Type B pancreatic cell (in vitro differentiated cells): Measurements from ENCODE around the gene AP2A1. TPM values are rescaled to one million over a fixed set of nuclear protein-coding genes. Genes with fewer than 3 reads are reported as not detected.
A peak's percentile ranks its signal among the peaks of the same experiment; 100 is the strongest.
"Not testable (repeated sequence)": the region's sequence is repeated elsewhere in the genome, so short reads cannot be mapped to it uniquely, and the experiment has no call there.

ENCODE experiments used
- DNase-seq: peaks from one replicate; pipeline ENCODE4 v3.0.0; 2021; ENCODE audit warnings: mixed read lengths; ENCODE audit not compliant: unreplicated experiment; ENCODE audit errors: extremely low spot score
- H3K27ac Mint-ChIP-seq: 2 replicates; pipeline ENCODE4 v1.8.0; 2021; ENCODE audit warnings: mild to moderate bottlenecking, mixed read lengths
- H3K27me3 Mint-ChIP-seq: 2 replicates; pipeline ENCODE4 v1.8.0; 2021; ENCODE audit warnings: mixed read lengths
- H3K36me3 Mint-ChIP-seq: 2 replicates; pipeline ENCODE4 v1.8.0; 2021; ENCODE audit warnings: mixed read lengths
- H3K4me1 Mint-ChIP-seq: one replicate; pipeline ENCODE4 v1.8.0; 2021; ENCODE audit warnings: mixed read lengths; ENCODE audit not compliant: unreplicated experiment
- H3K4me3 Mint-ChIP-seq: 2 replicates; pipeline ENCODE4 v1.8.0; 2021; ENCODE audit warnings: mild to moderate bottlenecking, mixed read lengths
- H3K9me3 Mint-ChIP-seq: 2 replicates; pipeline ENCODE4 v1.8.0; 2021; ENCODE audit warnings: mixed read lengths
- CTCF ChIP-seq: fragments of 200-600 bp; sonication (generic); conservative IDR thresholded peaks from 2 replicates; pipeline ENCODE4 v1.5.0; 2021; ENCODE audit warnings: antibody characterized with exemption, mild to moderate bottlenecking
- total RNA-seq: library from RNA; stranded (reverse); gene quantifications from 2 replicates; pipeline ENCODE4 v1.2.1, GENCODE V29; 2021; ENCODE audit warnings: low replicate concordance

The AP2A1 gene
- total RNA-seq, 1 donor from 2014 or later, result 82.9 TPM

DNA sequence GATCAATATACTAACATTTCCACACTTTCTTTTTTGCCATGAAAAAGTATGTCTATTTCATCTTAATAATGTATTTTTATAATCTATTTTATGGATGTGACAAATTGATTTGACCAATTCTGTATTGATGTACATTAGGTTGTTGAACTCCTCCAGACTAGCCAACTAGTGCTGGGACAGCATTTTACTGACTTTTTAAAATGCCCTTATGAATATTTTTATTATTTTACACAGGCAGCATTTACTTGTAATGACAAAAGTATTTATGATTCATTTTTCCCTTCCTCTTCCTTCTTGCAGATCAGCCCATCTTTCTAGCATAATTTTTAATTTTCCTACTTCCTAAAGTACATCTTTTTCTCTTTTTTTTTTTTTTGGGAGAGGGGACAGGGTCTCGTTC lies 47.2 kb downstream of the AP2A1 start:
- H3K36me3 Mint-ChIP-seq, result peaks cover 4% of the 10 kb centered on the region
- H3K4me1 Mint-ChIP-seq, result peaks cover 22% of the 10 kb centered on the region
- H3K4me3 Mint-ChIP-seq, result peak overlapping the region; percentile 99
- H3K9me3 Mint-ChIP-seq, result no peaks in the 10 kb centered on the region
- no peak for DNase-seq
- H3K27ac Mint-ChIP-seq, result peak overlapping the region; percentile 99
- no peaks in the 10 kb centered on the region for H3K27me3 Mint-ChIP-seq
- no peak for TF ChIP-seq CTCF

GRCh38 chr19:49816590-49816989 lies 49.8 kb downstream of the AP2A1 start:
- Mint-ChIP-seq H3K4me1 (peaks cover 22% of the 10 kb centered on the region), H3K27ac (no peak overlapping the region), H3K27me3 (no peaks in the 10 kb centered on the region), H3K4me3 (no peak overlapping the region), H3K36me3 (peaks cover 7% of the 10 kb centered on the region), H3K9me3 (no peaks in the 10 kb centered on the region)
- no peak for TF ChIP-seq CTCF
- no peak for DNase-seq

- H3K36me3 Mint-ChIP-seq, result peaks cover 8% of the 10 kb centered on the region
- TF ChIP-seq CTCF, result peak; percentile 69
- no peaks in the 10 kb centered on the region for H3K27me3 Mint-ChIP-seq
- H3K27ac Mint-ChIP-seq, result peak within 1 kb of the TSS; percentile 99
- H3K4me3 Mint-ChIP-seq, result peak within 1 kb of the TSS; percentile 99
- H3K4me1 Mint-ChIP-seq, result peaks cover 19% of the 10 kb centered on the region
- peak; percentile 94 for DNase-seq
- H3K9me3 Mint-ChIP-seq, result no peaks in the 10 kb centered on the region
Measured at GRCh38 chr19:49817964-49818648, 51.3 kb downstream of the AP2A1 start, which contains the start of gene MED25. Gene MED25 (plus strand): TSS chr19:49818289. CDS start chr19:49818342, 53 bp downstream.

GRCh38 chr19:49818649-49819370 lies 52.0 kb downstream of the AP2A1 start:
- peaks cover 14% of the 10 kb centered on the region for H3K4me1 Mint-ChIP-seq
- H3K27me3 Mint-ChIP-seq, result no peaks in the 10 kb centered on the region
- H3K27ac Mint-ChIP-seq, result peak overlapping the region; percentile 99
- H3K4me3 Mint-ChIP-seq, result peak overlapping the region; percentile 99
- peaks cover 13% of the 10 kb centered on the region for H3K36me3 Mint-ChIP-seq
- TF ChIP-seq CTCF, result no peak
- no peaks in the 10 kb centered on the region for H3K9me3 Mint-ChIP-seq
- DNase-seq, result no peak

DNA sequence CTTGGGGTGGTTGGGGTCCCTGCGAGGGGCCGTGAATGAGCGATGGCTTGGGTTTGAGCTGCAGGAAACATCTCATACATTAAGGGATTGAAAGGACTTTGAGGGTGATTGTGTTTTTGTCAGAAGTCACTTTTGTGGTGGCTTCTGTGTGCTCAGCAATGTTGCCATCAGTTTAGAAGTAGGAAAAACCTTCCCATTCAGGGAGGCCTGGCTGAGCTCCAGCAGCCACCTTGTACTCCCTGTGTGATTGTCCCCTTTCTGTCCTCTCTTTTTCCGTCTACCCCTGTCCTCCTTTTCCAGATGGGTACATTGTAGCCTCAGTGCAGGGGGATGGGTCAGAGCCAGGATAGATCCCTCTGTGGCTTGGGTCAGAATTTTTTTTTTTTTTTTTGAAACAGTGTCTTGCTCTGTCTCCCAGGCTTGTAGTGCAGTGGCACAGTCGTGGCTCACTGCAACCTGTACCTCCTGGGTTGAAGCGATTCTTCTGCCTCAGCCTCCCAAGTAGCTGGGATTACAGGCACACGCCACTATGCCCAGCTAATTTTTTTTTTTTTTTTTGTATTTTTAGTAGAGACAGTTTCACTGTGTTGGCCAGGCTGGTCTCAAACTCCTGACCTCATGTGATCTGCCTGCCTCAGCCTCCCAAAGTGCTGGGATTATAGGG lies 52.8 kb downstream of the AP2A1 start:
- not testable (repeated sequence) for H3K9me3 Mint-ChIP-seq
- peak overlapping the region; percentile 99 for H3K4me3 Mint-ChIP-seq

More for the DNA sequence above, 52.8 kb downstream of the AP2A1 start:
- peak overlapping the region; percentile 99 for H3K27ac Mint-ChIP-seq
- peaks cover 13% of the 10 kb centered on the region for H3K36me3 Mint-ChIP-seq
- peaks cover 13% of the 10 kb centered on the region for H3K4me1 Mint-ChIP-seq
- not testable (repeated sequence) for DNase-seq, H3K27me3 Mint-ChIP-seq
